Measurements from ENCODE around the gene TMPRSS15.

TMPRSS15 gene

GRCh38 chr21:18403735-18404450 is at the start of gene TMPRSS15:
Gene TMPRSS15, minus strand, starts transcription at chr21:18403785. Its CDS starts 163 bp downstream, at chr21:18403622.
- TF ChIP-seq CTCF (conservative IDR thresholded peaks at IDR 0.05; ENCODE audit: low read depth), result no peak
- POLR2A ChIA-PET (ENCODE audit: low non-redundant PET), result no interaction called here
- H3K27ac ChIP-seq, result no peak within 1 kb of the TSS
- CTCF ChIA-PET, result interaction anchor here (0.6 kb wide), 1 partner anchor 1269 kb away, joined by 4 read pairs; no protein-coding TSS in a partner anchor
- peak; percentile 2 for DNase-seq (ENCODE audit: low spot score)

GRCh38 chr21:18451670-18452069 is 48.1 kb upstream of the TMPRSS15 start:
- POLR2A ChIA-PET (ENCODE audit: low non-redundant PET), result no interaction called here
- DNase-seq (ENCODE audit: low spot score), result no peak
- TF ChIP-seq CTCF (conservative IDR thresholded peaks at IDR 0.05; ENCODE audit: low read depth), result no peak
- H3K27ac ChIP-seq, result no peak overlapping the region
- CTCF ChIA-PET, result interaction anchor here (0.7 kb wide), 1 partner anchor 67 kb away, joined by 3 read pairs; no protein-coding TSS in a partner anchor

GRCh38 chr21:18449605-18450550 is 46.3 kb upstream of the TMPRSS15 start:
- CTCF ChIA-PET, result interaction anchor here (0.5 to 0.6 kb wide), 2 partner anchors 41 to 50 kb away, joined by 4 read pairs; no protein-coding TSS in a partner anchor
- DNase-seq (ENCODE audit: low spot score), result peak; percentile 3
- no peak overlapping the region for H3K27ac ChIP-seq
- POLR2A ChIA-PET (ENCODE audit: low non-redundant PET), result no interaction called here
- no peak for TF ChIP-seq CTCF (conservative IDR thresholded peaks at IDR 0.05; ENCODE audit: low read depth)

- H3K27ac ChIP-seq, result no peak overlapping the region
- no peak for DNase-seq (ENCODE audit: low spot score)
- no peak for TF ChIP-seq CTCF (conservative IDR thresholded peaks at IDR 0.05; ENCODE audit: low read depth)
- CTCF ChIA-PET, result no interaction called here
- POLR2A ChIA-PET (ENCODE audit: low non-redundant PET), result no interaction called here
Measured at GRCh38 chr21:18443701-18444100, 40.1 kb upstream of the TMPRSS15 start.

- no peak overlapping the region for H3K27ac ChIP-seq
- TF ChIP-seq CTCF (conservative IDR thresholded peaks at IDR 0.05; ENCODE audit: low read depth), result no peak
- DNase-seq (ENCODE audit: low spot score), result no peak
- CTCF ChIA-PET, result no interaction called here
- POLR2A ChIA-PET (ENCODE audit: low non-redundant PET), result no interaction called here
Measured at GRCh38 chr21:18443085-18443484, 39.5 kb upstream of the TMPRSS15 start.

GRCh38 chr21:18430341-18430740 is 26.8 kb upstream of the TMPRSS15 start:
- CTCF ChIA-PET, result interaction anchor here (1.0 kb wide), 1 partner anchor 32 kb away, joined by 3 read pairs; no protein-coding TSS in a partner anchor
- POLR2A ChIA-PET (ENCODE audit: low non-redundant PET), result no interaction called here
- TF ChIP-seq CTCF (conservative IDR thresholded peaks at IDR 0.05; ENCODE audit: low read depth), result no peak
- no peak overlapping the region for H3K27ac ChIP-seq
- no peak for DNase-seq (ENCODE audit: low spot score)

All from RWPE1 (cell line).